Brain microvascular endothelial cell (primary cell): ENCODE results near the gene CCDC174.
A peak's percentile ranks its signal among the peaks of the same experiment; 100 is the strongest.

Experiments
- DNase-seq: peaks from one replicate; pipeline ENCODE4 v3.0.0-alpha.2; 2020
- H3K27ac ChIP-seq: fragments of 250-450 bp; sonication (Bioruptor Pico); 2 replicates; pipeline ENCODE4 v1.5.1; 2020; ENCODE audit warnings: mild to moderate bottlenecking, moderate library complexity
- H3K27me3 ChIP-seq: fragments of 250-450 bp; sonication (Bioruptor Pico); replicated peaks from 2 replicates; pipeline ENCODE4 v1.5.1; 2020; ENCODE audit warnings: mild to moderate bottlenecking
- H3K36me3 ChIP-seq: fragments of 250-450 bp; sonication (Bioruptor Pico); replicated peaks from 2 replicates; pipeline ENCODE4 v1.5.1; 2020; ENCODE audit warnings: mild to moderate bottlenecking
- H3K4me3 ChIP-seq: 2 replicates; pipeline ENCODE4 v1.5.1; 2011; ENCODE audit warnings: low read depth, mild to moderate bottlenecking, control low read depth, low read length, moderate library complexity
- CTCF ChIP-seq: IDR thresholded peaks from 2 replicates; pipeline ENCODE4 v1.5.1; 2011; ENCODE audit warnings: low read depth, mild to moderate bottlenecking, moderate library complexity, low read length, control low read depth, inconsistent platforms; ENCODE audit errors: missing control alignments
- in situ Hi-C: cut with HindIII; loops from 2 replicates; pipeline ENCODE4 v1.10.0; 2017; ENCODE audit warnings: low sequenced_read_pairs, low pct_ligation_motif_present

CCDC174 gene

GRCh38 chr3:14633819-14634424 lies 17.6 kb upstream of the CCDC174 start:
- H3K36me3 ChIP-seq, result no peaks in the 10 kb centered on the region
- TF ChIP-seq CTCF, result peak; percentile 89
- H3K4me3 ChIP-seq, result no peak overlapping the region
- DNase-seq, result peak; percentile 49
- H3K27ac ChIP-seq, result no peak overlapping the region
- in situ Hi-C loops, result no loop called here
- H3K27me3 ChIP-seq, result no peaks in the 10 kb centered on the region

GRCh38 chr3:14634763-14635400 lies 16.7 kb upstream of the CCDC174 start:
- Histone ChIP-seq H3K36me3 (no peaks in the 10 kb centered on the region), H3K4me3 (no peak overlapping the region), H3K27ac (no peak overlapping the region), H3K27me3 (no peaks in the 10 kb centered on the region)
- in situ Hi-C loops, result no loop called here
- TF ChIP-seq CTCF, result no peak
- no peak for DNase-seq

- H3K27me3 ChIP-seq, result no peaks in the 10 kb centered on the region
- no peaks in the 10 kb centered on the region for H3K36me3 ChIP-seq
- in situ Hi-C loops, result no loop called here
- H3K4me3 ChIP-seq, result no peak overlapping the region
- no peak for TF ChIP-seq CTCF
- DNase-seq, result no peak
- no peak overlapping the region for H3K27ac ChIP-seq
These were observed 15.0 kb upstream of the CCDC174 start for GRCh38 chr3:14636496-14637087.

- Histone ChIP-seq H3K36me3 (no peaks in the 10 kb centered on the region), H3K27ac (no peak overlapping the region), H3K4me3 (no peak overlapping the region), H3K27me3 (peaks cover 9% of the 10 kb centered on the region)
- TF ChIP-seq CTCF, result no peak
- no peak for DNase-seq
- in situ Hi-C loops, result no loop called here
These were observed 11.4 kb upstream of the CCDC174 start for GRCh38 chr3:14640157-14640562.

GRCh38 chr3:14640734-14641133 lies 10.8 kb upstream of the CCDC174 start:
- Histone ChIP-seq H3K27me3 (peaks cover 10% of the 10 kb centered on the region), H3K27ac (no peak overlapping the region), H3K4me3 (no peak overlapping the region), H3K36me3 (no peaks in the 10 kb centered on the region)
- in situ Hi-C loops, result no loop called here
- no peak for DNase-seq
- TF ChIP-seq CTCF, result no peak
